Natural killer cell (primary cell): ENCODE results near the gene TEX2. TPM values are rescaled to one million over a fixed set of nuclear protein-coding genes. Genes with fewer than 3 reads are reported as not detected.

Source experiments
- ATAC-seq, 3 donors: fragments of 150-1000 bp in 2 of 3; fragments of 200-7000 bp in 1 of 3; cut with Tn5 transposase; 1 replicate in 1 of 3; 2 replicates in 2 of 3; pipeline ENCODE4 v1.10.0; 2021; ENCODE audit warnings: mild to moderate bottlenecking in 2 of 3, moderate library complexity in 2 of 3
- DNase-seq, 2 donors: peaks; one replicate each; pipeline versions ENCODE4 v3.0.0 to v3.0.0-alpha.2; 2013 to 2021; ENCODE audit warnings: mixed read lengths in 1 of 2
- H3K27ac ChIP-seq: one replicate; pipeline ENCODE4 v1.5.1; 2013; ENCODE audit warnings: mild to moderate bottlenecking, low read length
- H3K27me3 ChIP-seq: one replicate; pipeline ENCODE4 v1.6.1; 2013; ENCODE audit warnings: low read length; ENCODE audit not compliant: control insufficient read depth, insufficient read depth
- H3K36me3 ChIP-seq: one replicate; pipeline ENCODE4 v1.6.1; 2013; ENCODE audit warnings: low read length; ENCODE audit not compliant: control insufficient read depth, insufficient read depth
- H3K4me1 ChIP-seq: one replicate; pipeline ENCODE4 v1.6.1; 2013; ENCODE audit warnings: low read length; ENCODE audit not compliant: control insufficient read depth, insufficient read depth
- H3K4me3 ChIP-seq: one replicate; pipeline ENCODE4 v1.5.1; 2013; ENCODE audit warnings: low read length
- H3K9me3 ChIP-seq: one replicate; pipeline ENCODE4 v1.6.1; 2013; ENCODE audit warnings: low read length; ENCODE audit not compliant: control insufficient read depth, insufficient read depth
- H3K27ac Mint-ChIP-seq, 2 donors: one replicate each; pipeline ENCODE4 v1.8.0; 2022; ENCODE audit warnings: mild to moderate bottlenecking in 2 of 2, mixed read lengths in 2 of 2, moderate library complexity in 1 of 2
- H3K27me3 Mint-ChIP-seq, 2 donors: one replicate each; pipeline ENCODE4 v1.8.0; 2022; ENCODE audit warnings: low read depth in 2 of 2, mixed read lengths in 2 of 2
- H3K36me3 Mint-ChIP-seq: one replicate; pipeline ENCODE4 v1.8.0; 2022; ENCODE audit warnings: mixed read lengths
- H3K4me1 Mint-ChIP-seq, 2 donors: one replicate each; pipeline ENCODE4 v1.8.0; 2022; ENCODE audit warnings: mixed read lengths in 2 of 2
- H3K4me3 Mint-ChIP-seq: one replicate; pipeline ENCODE4 v1.8.0; 2022; ENCODE audit warnings: mild to moderate bottlenecking, moderate library complexity, mixed read lengths
- H3K9me3 Mint-ChIP-seq, 2 donors: one replicate each; pipeline ENCODE4 v1.8.0; 2022; ENCODE audit warnings: mixed read lengths in 2 of 2
- CTCF ChIP-seq: fragments of 200-600 bp; IDR thresholded peaks from one replicate; pipeline ENCODE4 v1.8.0; 2022; ENCODE audit warnings: antibody characterized with exemption
- WGBS: methylation state at CpG from one replicate; pipeline ENCODE4 v1.1.7; 2013; ENCODE audit warnings: missing lambda C conversion rate; ENCODE audit not compliant: insufficient coverage; 5-methylcytosine and 5-hydroxymethylcytosine counted together
- intact Hi-C: fragments of 100-400 bp; cut with micrococcal nuclease; formaldehyde crosslinking; loops from one replicate; pipeline ENCODE4 v1.14.2; 2022
- total RNA-seq, 4 donors: library from RNA; stranded (reverse); fragments of 120-200 nt in 1 of 4; gene quantifications; one replicate each; pipeline versions ENCODE4 v1.2.3 to v1.2.4, GENCODE V29; 2013 to 2022

The TEX2 gene
- total RNA-seq, 3 donors from 2014 or later (not counting 1 experiment from before 2014, with no cell fraction given): 8.3 to 16.3 (median 11.3) TPM

DNA sequence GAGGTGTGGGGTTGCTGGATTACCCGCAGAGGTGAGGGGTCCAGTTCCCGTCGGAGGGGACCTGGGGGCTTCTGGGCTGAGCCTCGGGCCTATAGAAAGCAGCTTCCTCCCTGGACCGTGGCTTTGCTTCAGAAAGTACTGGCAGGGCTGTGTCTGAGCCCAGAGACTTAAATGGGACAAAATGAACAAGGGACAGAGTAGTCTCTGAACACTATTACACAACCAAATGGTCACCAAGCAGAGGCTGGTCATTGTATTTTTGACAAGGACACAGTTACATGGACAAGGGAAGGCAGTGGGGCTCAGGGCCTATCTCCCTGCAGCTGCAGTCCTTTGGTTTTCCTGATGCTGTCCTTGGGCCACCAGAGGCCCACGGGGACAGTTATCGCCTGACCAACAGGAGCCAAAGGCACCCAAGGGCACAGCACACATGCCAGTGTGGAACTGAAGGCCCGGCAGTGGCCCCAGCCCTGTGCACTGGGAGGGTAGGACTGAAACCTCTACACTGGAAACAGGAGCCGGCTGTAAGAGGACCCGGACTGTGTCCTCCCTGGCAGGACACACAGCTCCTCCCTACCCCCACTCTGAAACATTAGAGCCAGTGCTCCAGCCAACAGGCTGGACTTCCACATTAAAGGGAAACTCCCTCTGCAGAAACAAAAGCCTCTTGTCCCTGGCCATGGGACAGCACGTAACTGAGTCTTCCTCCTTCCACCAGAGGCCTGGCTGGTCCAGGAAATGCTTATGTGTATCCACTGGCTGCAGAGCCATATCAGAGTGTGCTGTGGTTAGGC lies 107.1 kb downstream of the TEX2 start:
- WGBS: 94% methylated on average over 11 of the region's 11 CpGs
- peaks cover 16% of the 10 kb centered on the region for H3K36me3 ChIP-seq
- DNase-seq: no peak

DNA sequence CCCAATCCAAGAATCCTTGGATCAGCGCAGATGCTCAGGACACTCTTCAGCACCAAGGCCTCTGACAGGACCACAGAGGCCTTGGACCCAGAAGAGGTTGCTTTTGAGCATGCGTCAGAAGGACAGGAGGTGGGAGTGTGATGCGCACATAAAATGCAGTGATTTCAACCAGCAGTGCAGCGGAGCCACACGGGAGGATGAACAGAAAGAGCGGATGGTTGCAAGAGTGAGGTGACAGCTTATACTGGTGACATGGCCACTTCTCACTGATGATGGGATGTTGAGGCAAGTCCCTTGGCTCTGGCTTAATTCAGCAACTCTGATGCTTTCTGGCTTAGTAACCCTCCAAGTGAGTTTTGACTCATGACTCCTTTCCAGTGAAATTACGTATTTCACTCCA lies 107.9 kb downstream of the TEX2 start:
- no peaks in the 10 kb centered on the region for H3K4me1 ChIP-seq
- no peaks in the 10 kb centered on the region for H3K9me3 ChIP-seq
- intact Hi-C loops: no loop called here
- Mint-ChIP-seq H3K9me3 (no peaks in the 10 kb centered on the region), H3K36me3 (peaks cover 10% of the 10 kb centered on the region), H3K27me3 (no peaks in the 10 kb centered on the region), H3K4me3 (no peak overlapping the region), H3K4me1 (no peaks in the 10 kb centered on the region), H3K27ac (no peak overlapping the region)
- TF ChIP-seq CTCF: no peak
- WGBS: 97% methylated on average over 7 of the region's 7 CpGs
- ATAC-seq (no peak), DNase-seq (no peak)
- no peak overlapping the region for H3K4me3 ChIP-seq
- H3K36me3 ChIP-seq: peaks cover 24% of the 10 kb centered on the region
- no peaks in the 10 kb centered on the region for H3K27me3 ChIP-seq
- H3K27ac ChIP-seq: no peak overlapping the region

More for the DNA sequence above, 107.1 kb downstream of the TEX2 start:
- no peaks in the 10 kb centered on the region for H3K9me3 ChIP-seq
- Mint-ChIP-seq H3K9me3 (no peaks in the 10 kb centered on the region), H3K27me3 (no peaks in the 10 kb centered on the region), H3K36me3 (peaks cover 10% of the 10 kb centered on the region), H3K4me3 (no peak overlapping the region), H3K27ac (no peak overlapping the region), H3K4me1 (no peaks in the 10 kb centered on the region)
- TF ChIP-seq CTCF: no peak
- no peak for ATAC-seq
- intact Hi-C loops: no loop called here
- H3K27me3 ChIP-seq: no peaks in the 10 kb centered on the region
- no peak overlapping the region for H3K27ac ChIP-seq
- no peak overlapping the region for H3K4me3 ChIP-seq
- no peaks in the 10 kb centered on the region for H3K4me1 ChIP-seq

DNA sequence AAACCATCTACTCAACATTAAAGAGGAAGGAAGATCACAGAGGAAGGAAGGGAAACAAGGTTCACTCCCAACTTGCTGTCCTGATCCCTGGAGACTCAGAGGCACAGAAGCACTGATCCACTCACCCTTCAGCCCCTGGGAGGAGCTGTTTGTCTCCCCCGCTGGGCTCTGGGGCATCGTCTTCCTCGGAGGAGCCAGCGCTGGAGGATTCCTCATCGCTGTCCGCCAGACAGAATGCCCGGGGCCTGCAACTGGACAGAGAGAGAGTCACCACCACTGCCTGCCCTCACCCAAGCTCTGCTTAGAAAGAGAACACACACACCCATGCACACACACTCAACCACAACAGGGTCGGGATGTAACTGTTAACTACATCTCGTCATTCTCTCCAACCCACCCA lies 108.3 kb downstream of the TEX2 start:
- WGBS: 96% methylated on average over 9 of the region's 9 CpGs

More for the DNA sequence above, 108.3 kb downstream of the TEX2 start:
- Histone ChIP-seq H3K27ac (no peak overlapping the region), H3K4me3 (no peak overlapping the region), H3K36me3 (peaks cover 24% of the 10 kb centered on the region), H3K9me3 (no peaks in the 10 kb centered on the region), H3K4me1 (no peaks in the 10 kb centered on the region), H3K27me3 (no peaks in the 10 kb centered on the region)
- Mint-ChIP-seq H3K27me3 (no peaks in the 10 kb centered on the region), H3K36me3 (peaks cover 10% of the 10 kb centered on the region), H3K4me1 (no peaks in the 10 kb centered on the region), H3K27ac (no peak overlapping the region), H3K9me3 (no peaks in the 10 kb centered on the region), H3K4me3 (no peak overlapping the region)
- intact Hi-C loops: no loop called here
- DNase-seq (no peak), ATAC-seq (no peak)
- no peak for TF ChIP-seq CTCF
